Measurements from ENCODE around the gene CEBPB. TPM values are rescaled to one million over a fixed set of nuclear protein-coding genes. Genes with fewer than 3 reads are reported as not detected.

CEBPB gene
- total RNA-seq, 1 donor = 268 TPM

DNA sequence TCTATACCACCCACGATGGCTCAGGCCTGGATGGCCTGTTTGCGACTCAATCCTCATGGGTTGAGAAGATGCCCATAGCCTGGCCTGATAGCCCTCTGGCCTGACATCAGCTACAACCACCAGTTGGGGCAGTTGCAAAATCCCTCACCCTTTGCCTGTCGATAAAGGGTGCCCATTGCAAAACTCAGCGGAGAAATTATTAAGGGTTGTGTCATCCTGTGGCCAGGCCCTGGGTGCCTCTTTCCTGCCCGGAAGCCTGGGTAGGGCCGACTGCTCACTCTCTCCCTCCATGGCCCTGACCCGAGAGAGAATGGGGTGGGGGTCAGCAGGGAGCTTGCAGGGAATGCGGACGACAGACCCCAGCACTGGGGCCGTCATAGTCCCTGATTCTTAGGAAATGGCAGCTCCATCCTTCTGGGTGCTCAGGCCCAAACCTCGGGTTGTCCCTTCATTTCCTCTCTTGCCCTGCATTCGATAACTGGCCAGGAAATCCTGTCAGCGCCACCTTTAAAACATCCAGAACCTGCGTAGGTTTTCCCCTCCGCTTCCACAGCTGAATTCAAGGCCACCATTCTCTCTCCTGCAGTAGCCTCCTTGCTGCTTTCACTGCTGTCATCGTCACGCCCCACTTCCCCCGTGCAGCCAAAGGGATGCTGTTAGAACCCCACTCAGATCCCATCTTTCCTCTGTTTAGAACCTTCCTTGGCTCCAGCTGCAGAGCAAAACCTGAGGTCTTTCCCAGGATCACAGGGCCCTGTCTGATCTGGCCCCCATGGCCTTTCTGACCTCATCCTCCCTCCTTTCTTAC, 31.1 kb downstream of the CEBPB start:
- Histone ChIP-seq H3K4me3 (ENCODE audit: low read length) (no peak overlapping the region), H3K27me3 (ENCODE audit: insufficient read depth, low read length) (no peaks in the 10 kb centered on the region), H3K9me3 (ENCODE audit: low read depth, low read length) (no peaks in the 10 kb centered on the region), H3K4me1 (ENCODE audit: insufficient read depth, low read length) (peaks cover 83% of the 10 kb centered on the region)

DNA sequence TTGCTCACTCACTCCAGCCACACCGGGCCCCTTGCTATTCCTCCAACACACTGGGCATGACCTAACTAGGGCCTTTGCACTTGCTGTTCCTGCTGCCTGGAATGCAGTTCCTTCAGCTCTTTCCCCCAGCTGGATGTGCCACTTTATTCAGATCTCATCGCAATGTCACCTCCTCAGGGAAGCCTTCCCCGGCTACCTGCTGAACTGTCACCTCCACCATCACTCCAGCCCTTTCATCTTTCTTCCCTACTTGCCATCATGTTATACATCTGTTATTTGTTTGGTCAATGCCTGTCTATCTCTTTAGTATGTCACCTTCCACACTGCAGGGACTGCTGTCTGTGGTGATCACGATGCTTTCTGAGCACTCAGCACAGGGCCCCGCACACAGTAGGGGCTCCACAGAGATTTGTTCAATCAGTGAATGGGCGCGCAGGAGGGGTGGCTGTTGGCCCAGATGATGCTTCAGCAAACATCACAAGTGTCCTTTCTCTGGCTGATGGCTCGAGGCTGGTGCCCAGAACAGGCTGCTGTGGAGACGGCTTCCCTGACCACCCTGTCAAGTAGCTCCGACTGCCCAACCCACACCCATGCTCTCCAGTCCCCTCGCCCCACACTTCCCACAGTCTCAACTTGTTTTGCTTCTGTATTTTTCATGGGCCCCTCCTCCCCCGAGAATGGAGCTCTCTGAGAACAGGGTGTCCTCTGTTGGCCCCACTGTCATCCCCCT, 31.8 kb downstream of the CEBPB start:
- Histone ChIP-seq H3K27me3 (ENCODE audit: insufficient read depth, low read length) (no peaks in the 10 kb centered on the region), H3K4me1 (ENCODE audit: insufficient read depth, low read length) (peaks cover 89% of the 10 kb centered on the region), H3K9me3 (ENCODE audit: low read depth, low read length) (no peaks in the 10 kb centered on the region), H3K4me3 (ENCODE audit: low read length) (no peak overlapping the region)

GRCh38 chr20:50223039-50224005, 32.7 kb downstream of the CEBPB start:
- no peaks in the 10 kb centered on the region for H3K9me3 ChIP-seq (ENCODE audit: low read depth, low read length)
- peaks cover 97% of the 10 kb centered on the region for H3K4me1 ChIP-seq (ENCODE audit: insufficient read depth, low read length)

GRCh38 chr20:50224052-50224451, 33.4 kb downstream of the CEBPB start:
- peaks cover 98% of the 10 kb centered on the region for H3K4me1 ChIP-seq (ENCODE audit: insufficient read depth, low read length)
- H3K4me3 ChIP-seq (ENCODE audit: low read length) = no peak overlapping the region
- no peaks in the 10 kb centered on the region for H3K9me3 ChIP-seq (ENCODE audit: low read depth, low read length)
- no peaks in the 10 kb centered on the region for H3K27me3 ChIP-seq (ENCODE audit: insufficient read depth, low read length)

More at GRCh38 chr20:50223039-50224005, 32.7 kb downstream of the CEBPB start:
- no peaks in the 10 kb centered on the region for H3K27me3 ChIP-seq (ENCODE audit: insufficient read depth, low read length)
- H3K4me3 ChIP-seq (ENCODE audit: low read length) = no peak overlapping the region

GRCh38 chr20:50224531-50225255, 34.1 kb downstream of the CEBPB start:
- Histone ChIP-seq H3K9me3 (ENCODE audit: low read depth, low read length) (no peaks in the 10 kb centered on the region), H3K27me3 (ENCODE audit: insufficient read depth, low read length) (no peaks in the 10 kb centered on the region), H3K4me1 (ENCODE audit: insufficient read depth, low read length) (peaks cover 98% of the 10 kb centered on the region), H3K4me3 (ENCODE audit: low read length) (no peak overlapping the region)

GRCh38 chr20:50226093-50226974, 35.7 kb downstream of the CEBPB start:
- no peaks in the 10 kb centered on the region for H3K9me3 ChIP-seq (ENCODE audit: low read depth, low read length)
- H3K27me3 ChIP-seq (ENCODE audit: insufficient read depth, low read length) = no peaks in the 10 kb centered on the region
- no peak overlapping the region for H3K4me3 ChIP-seq (ENCODE audit: low read length)
- H3K4me1 ChIP-seq (ENCODE audit: insufficient read depth, low read length) = peaks cover 82% of the 10 kb centered on the region

DNA sequence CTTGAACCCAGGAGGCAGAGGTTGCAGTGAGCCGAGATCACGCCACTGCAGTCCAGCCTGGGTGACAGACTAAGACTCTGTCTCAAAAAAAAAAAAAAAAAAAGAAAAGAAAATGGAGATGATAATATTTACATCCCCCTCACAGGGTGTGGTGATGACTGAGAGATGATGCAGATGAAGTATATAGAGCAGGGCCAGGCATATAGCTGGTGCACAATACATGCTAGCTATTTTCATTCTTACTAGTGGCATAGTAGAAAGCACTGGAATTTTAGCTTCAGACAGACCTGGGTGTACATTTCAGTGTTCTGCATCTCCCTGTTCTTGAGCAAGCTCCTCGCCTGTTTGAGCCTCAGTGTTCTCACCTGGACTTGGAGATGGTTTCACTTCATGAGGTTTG, 36.9 kb downstream of the CEBPB start:
- peaks cover 70% of the 10 kb centered on the region for H3K4me1 ChIP-seq (ENCODE audit: insufficient read depth, low read length)
- H3K27me3 ChIP-seq (ENCODE audit: insufficient read depth, low read length) = no peaks in the 10 kb centered on the region
- H3K9me3 ChIP-seq (ENCODE audit: low read depth, low read length) = no peaks in the 10 kb centered on the region
- H3K4me3 ChIP-seq (ENCODE audit: low read length) = no peak overlapping the region

DNA sequence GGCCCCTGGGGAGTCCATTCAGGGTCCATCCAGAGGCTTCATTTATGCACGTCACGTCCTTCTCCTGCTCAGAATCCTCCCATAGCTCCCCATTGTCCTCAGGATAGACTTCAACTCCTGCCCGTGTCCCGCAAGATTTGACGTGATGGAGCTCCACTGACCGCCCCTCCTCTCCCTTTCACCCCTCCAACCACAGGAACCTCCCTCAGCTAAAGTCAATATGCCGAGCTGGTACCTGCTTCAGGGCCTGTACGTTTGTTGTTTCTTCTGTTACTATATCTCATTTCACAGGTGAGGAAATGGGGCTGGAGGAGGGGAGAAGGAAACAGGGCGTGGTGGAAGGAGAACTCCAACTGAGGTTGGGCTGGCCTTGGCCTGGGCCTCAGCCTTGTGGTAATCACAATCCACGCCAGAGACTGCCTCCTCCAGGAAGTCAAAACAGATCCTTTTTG, 38.6 kb downstream of the CEBPB start:
- no peaks in the 10 kb centered on the region for H3K9me3 ChIP-seq (ENCODE audit: low read depth, low read length)
- H3K4me1 ChIP-seq (ENCODE audit: insufficient read depth, low read length) = peaks cover 54% of the 10 kb centered on the region
- H3K4me3 ChIP-seq (ENCODE audit: low read length) = no peak overlapping the region
- no peaks in the 10 kb centered on the region for H3K27me3 ChIP-seq (ENCODE audit: insufficient read depth, low read length)

DNA sequence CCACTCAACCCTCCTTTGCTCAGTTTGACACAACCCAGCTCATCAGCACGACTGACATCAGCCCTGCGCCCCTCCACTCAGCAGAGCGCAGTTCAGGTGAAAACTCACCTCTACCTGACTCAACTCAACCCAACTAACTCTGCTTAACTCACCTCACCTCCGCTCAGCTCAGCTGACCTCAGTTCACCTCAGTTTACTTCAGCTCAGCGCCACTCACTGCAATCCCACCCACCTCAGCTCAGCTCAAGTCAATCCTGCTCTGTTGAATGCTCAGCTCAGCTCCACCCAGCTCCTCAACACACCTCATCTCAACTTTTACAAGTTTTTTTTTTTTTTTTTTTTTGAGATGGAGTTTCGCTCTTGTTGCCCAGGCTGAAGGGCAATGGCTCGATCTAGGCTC, 39.6 kb downstream of the CEBPB start:
- Histone ChIP-seq H3K9me3 (ENCODE audit: low read depth, low read length) (no peaks in the 10 kb centered on the region), H3K4me1 (ENCODE audit: insufficient read depth, low read length) (peaks cover 44% of the 10 kb centered on the region), H3K27me3 (ENCODE audit: insufficient read depth, low read length) (no peaks in the 10 kb centered on the region)

GRCh38 chr20:50230871-50231560, 40.4 kb downstream of the CEBPB start:
- Histone ChIP-seq H3K4me3 (ENCODE audit: low read length) (no peak overlapping the region), H3K27me3 (ENCODE audit: insufficient read depth, low read length) (no peaks in the 10 kb centered on the region), H3K9me3 (ENCODE audit: low read depth, low read length) (no peaks in the 10 kb centered on the region), H3K4me1 (ENCODE audit: insufficient read depth, low read length) (peaks cover 36% of the 10 kb centered on the region)

More for the DNA sequence above, 39.6 kb downstream of the CEBPB start:
- no peak overlapping the region for H3K4me3 ChIP-seq (ENCODE audit: low read length)

DNA sequence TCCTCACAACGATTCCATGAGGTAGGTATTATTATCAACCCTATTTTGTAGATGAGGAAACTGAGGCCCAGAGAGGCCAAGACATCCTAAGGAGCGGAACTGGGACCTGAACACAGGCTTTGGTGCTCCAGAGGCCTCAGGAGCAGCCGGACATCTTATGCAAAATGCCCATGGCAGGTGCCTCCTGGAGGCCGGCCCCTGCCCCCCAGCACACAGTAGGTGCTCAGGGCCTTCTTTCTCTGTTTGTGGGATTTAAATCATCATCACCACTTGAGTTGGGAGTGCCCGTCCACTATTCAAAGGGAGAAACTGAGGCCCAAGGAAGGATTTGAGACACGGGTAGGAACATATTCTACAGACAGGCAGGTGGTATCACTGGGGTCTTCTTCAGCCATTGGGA, 41.2 kb downstream of the CEBPB start:
- Histone ChIP-seq H3K27me3 (ENCODE audit: insufficient read depth, low read length) (no peaks in the 10 kb centered on the region), H3K4me3 (ENCODE audit: low read length) (no peak overlapping the region), H3K4me1 (ENCODE audit: insufficient read depth, low read length) (peaks cover 28% of the 10 kb centered on the region), H3K9me3 (ENCODE audit: low read depth, low read length) (no peaks in the 10 kb centered on the region)

DNA sequence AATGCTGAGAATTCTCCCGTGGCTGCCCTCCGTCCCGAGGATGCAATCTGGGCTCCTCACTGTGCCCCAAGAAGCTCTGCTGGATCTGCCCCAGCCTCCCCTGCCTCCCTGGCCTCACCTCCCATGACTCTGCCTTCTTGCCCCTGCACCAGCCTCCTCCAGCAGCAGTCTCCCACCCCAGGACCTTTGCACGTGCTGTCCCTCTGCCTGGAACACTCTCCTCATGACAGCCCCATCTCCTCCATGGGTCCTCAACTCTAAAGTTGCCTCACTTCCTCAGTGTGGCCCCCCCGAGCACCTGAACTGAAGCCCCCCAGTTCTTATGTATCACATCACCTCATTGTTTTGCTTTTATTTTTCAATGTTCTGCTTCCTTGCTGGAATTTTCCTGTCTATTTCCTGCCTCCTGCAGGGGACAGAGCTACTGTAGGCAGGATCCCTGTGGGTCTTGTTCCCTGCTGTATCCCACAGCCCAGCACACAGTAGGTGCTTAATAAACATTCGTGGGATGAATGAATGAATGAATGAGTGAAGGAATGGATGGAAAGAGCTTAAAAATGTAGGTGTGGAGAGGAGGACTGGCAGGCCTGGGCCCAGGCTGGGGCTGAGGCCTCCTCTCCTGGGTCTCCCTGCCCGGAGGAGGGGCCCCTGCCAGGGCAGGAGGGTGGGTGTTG, 42.2 kb downstream of the CEBPB start:
- no peak overlapping the region for H3K4me3 ChIP-seq (ENCODE audit: low read length)
- peaks cover 25% of the 10 kb centered on the region for H3K4me1 ChIP-seq (ENCODE audit: insufficient read depth, low read length)
- H3K27me3 ChIP-seq (ENCODE audit: insufficient read depth, low read length) = no peaks in the 10 kb centered on the region
- H3K9me3 ChIP-seq (ENCODE audit: low read depth, low read length) = no peaks in the 10 kb centered on the region
